SU-DHL-6 (cell line): ENCODE results near the gene HOXC10.

Source experiments
- H2AFZ ChIP-seq: fragments of 200-600 bp; sonication (generic); 2 replicates; pipeline ENCODE4 v1.6.1; 2014; ENCODE audit warnings: low read depth, mild to moderate bottlenecking, moderate library complexity, mixed read lengths, antibody characterized with exemption, low read length; ENCODE audit not compliant: severe bottlenecking
- H3F3A ChIP-seq: fragments of 200-600 bp; shearing (Covaris generic); 2 replicates; pipeline ENCODE4 v1.6.0; 2016; ENCODE audit warnings: antibody characterized with exemption, mild to moderate bottlenecking; ENCODE audit not compliant: insufficient read depth
- H3K27ac ChIP-seq: fragments of 200-600 bp; sonication (generic); 2 replicates; pipeline ENCODE4 v1.5.1; 2016; ENCODE audit warnings: low read depth, mild to moderate bottlenecking, low read length, moderate library complexity, mixed read lengths
- H3K27me3 ChIP-seq: fragments of 200-600 bp; sonication (generic), shearing (Covaris generic); 2 replicates; pipeline ENCODE4 v1.6.0; 2014; ENCODE audit warnings: mild to moderate bottlenecking, low read length
- H3K36me3 ChIP-seq: fragments of 200-600 bp; sonication (generic); 2 replicates; pipeline ENCODE4 v1.6.1; 2014; ENCODE audit warnings: mild to moderate bottlenecking, low read length, mixed read lengths
- H3K4me2 ChIP-seq: fragments of 300-600, 200-600 bp; shearing (Covaris generic), sonication (generic); 2 replicates; pipeline ENCODE4 v1.6.0; 2014; ENCODE audit warnings: low read length, low read depth, mild to moderate bottlenecking; ENCODE audit not compliant: poor library complexity, severe bottlenecking
- H3K4me3 ChIP-seq: fragments of 200-600 bp; sonication (generic); 2 replicates; pipeline ENCODE4 v1.5.1; 2014; ENCODE audit warnings: antibody characterized with exemption, low read length, mild to moderate bottlenecking, mixed read lengths; ENCODE audit not compliant: insufficient read depth, poor library complexity, severe bottlenecking
- H3K79me2 ChIP-seq: fragments of 200-600 bp; sonication (generic); 2 replicates; pipeline ENCODE4 v1.6.1; 2014; ENCODE audit warnings: mild to moderate bottlenecking, low read length, moderate library complexity; ENCODE audit not compliant: insufficient read depth
- H3K9ac ChIP-seq: fragments of 200-600 bp; sonication (generic); 2 replicates; pipeline ENCODE4 v1.7.0; 2014; ENCODE audit warnings: mild to moderate bottlenecking, low read length
- H3K9me2 ChIP-seq: fragments of 200-600 bp; sonication (generic); replicated peaks from 2 replicates; pipeline ENCODE4 v1.6.1; 2014; ENCODE audit warnings: low read length; ENCODE audit not compliant: insufficient read depth
- H3K9me3 ChIP-seq: fragments of 200-600 bp; sonication (generic); 2 replicates; pipeline ENCODE4 v1.6.1; 2014; ENCODE audit warnings: low read length, mixed read lengths; ENCODE audit not compliant: insufficient read depth
- H4K20me1 ChIP-seq: fragments of 200-600 bp; sonication (generic); 2 replicates; pipeline ENCODE4 v1.6.1; 2014; ENCODE audit warnings: low read depth, mild to moderate bottlenecking, antibody characterized with exemption, low read length, moderate library complexity, mixed read lengths
- CTCF ChIP-seq: fragments of 200-600 bp; sonication (generic); IDR thresholded peaks from one replicate; pipeline ENCODE4 v1.5.1; 2017; ENCODE audit warnings: antibody characterized with exemption, mild to moderate bottlenecking, low read length, moderate library complexity; ENCODE audit not compliant: insufficient read depth, poor library complexity, severe bottlenecking
- EZH2phosphoT487 ChIP-seq: fragments of 200-600 bp; sonication (generic), shearing (Covaris generic); conservative IDR thresholded peaks from 2 replicates; pipeline ENCODE4 v1.6.1; 2018; ENCODE audit warnings: mild to moderate bottlenecking, antibody characterized with exemption, low read length, moderate library complexity, mixed read lengths

The HOXC10 gene

GRCh38 chr12:54007538-54008259 is 22.8 kb downstream of the HOXC10 start:
- no peak for TF ChIP-seq CTCF
- no peak for TF ChIP-seq EZH2phosphoT487
- Histone ChIP-seq H3K9ac (no peak overlapping the region), H3K9me2 (no peaks in the 10 kb centered on the region), H3K27ac (no peak overlapping the region), H3K4me2 (no peak overlapping the region), H3K36me3 (no peaks in the 10 kb centered on the region), H3K79me2 (no peaks in the 10 kb centered on the region), H4K20me1 (no peaks in the 10 kb centered on the region), H3K27me3 (0 out of 2 replicates have a peak, but pooled peaks cover under 1% of the 10 kb centered on the region), H3K9me3 (no peaks in the 10 kb centered on the region), H3F3A (peaks cover 4% of the 10 kb centered on the region; the same call in 1 of the 2 replicates), H2AFZ (no peak overlapping the region), H3K4me3 (no peak overlapping the region)

GRCh38 chr12:54008260-54008552 is 23.3 kb downstream of the HOXC10 start:
- H3K9me2 ChIP-seq = no peaks in the 10 kb centered on the region
- H3F3A ChIP-seq = peaks cover 4% of the 10 kb centered on the region; the same call in 1 of the 2 replicates
- no peaks in the 10 kb centered on the region for H4K20me1 ChIP-seq
- H3K4me3 ChIP-seq = no peak overlapping the region
- no peak overlapping the region for H2AFZ ChIP-seq
- H3K36me3 ChIP-seq = no peaks in the 10 kb centered on the region
- no peak for TF ChIP-seq CTCF
- TF ChIP-seq EZH2phosphoT487 = no peak
- H3K9me3 ChIP-seq = no peaks in the 10 kb centered on the region
- 0 out of 2 replicates have a peak, but pooled peaks cover 6% of the 10 kb centered on the region for H3K27me3 ChIP-seq
- no peak overlapping the region for H3K4me2 ChIP-seq
- no peaks in the 10 kb centered on the region for H3K79me2 ChIP-seq
- no peak overlapping the region for H3K27ac ChIP-seq
- no peak overlapping the region for H3K9ac ChIP-seq

GRCh38 chr12:54009171-54010052 is 24.5 kb downstream of the HOXC10 start:
- H3K9ac ChIP-seq = no peak overlapping the region
- peaks cover 4% of the 10 kb centered on the region; the same call in 1 of the 2 replicates for H3F3A ChIP-seq
- no peaks in the 10 kb centered on the region for H4K20me1 ChIP-seq
- H3K36me3 ChIP-seq = no peaks in the 10 kb centered on the region
- 0 out of 2 replicates have a peak, but pooled peaks cover 6% of the 10 kb centered on the region for H3K27me3 ChIP-seq
- H3K4me2 ChIP-seq = no peak overlapping the region
- H3K4me3 ChIP-seq = no peak overlapping the region
- H3K9me2 ChIP-seq = no peaks in the 10 kb centered on the region
- no peak for TF ChIP-seq EZH2phosphoT487
- TF ChIP-seq CTCF = no peak
- no peak overlapping the region for H2AFZ ChIP-seq
- no peak overlapping the region for H3K27ac ChIP-seq
- H3K9me3 ChIP-seq = no peaks in the 10 kb centered on the region
- H3K79me2 ChIP-seq = no peaks in the 10 kb centered on the region
